Adrenal gland (tissue), 12 donors: ENCODE measurements around the gene REEP5. TPM values are rescaled to one million over a fixed set of nuclear protein-coding genes. Genes with fewer than 3 reads are reported as not detected.

Source experiments
- DNase-seq, 7 donors: peaks; one replicate each; pipeline ENCODE4 v3.0.0-alpha.2; 2019 to 2020
- H3K27ac ChIP-seq, 5 donors: fragments of 200-600 bp; sonication (generic) in 4 of 5; 1 replicate in 3 of 5; 2 replicates in 2 of 5; pipeline versions ENCODE4 v1.5.1 to v1.8.0; 2016 to 2020; ENCODE audit warnings: mild to moderate bottlenecking in 1 of 5
- H3K27me3 ChIP-seq: fragments of 200-600 bp; 2 replicates; pipeline ENCODE4 v1.8.0; 2021
- H3K36me3 ChIP-seq, 2 donors: fragments of 200-600 bp; replicated peaks in 1 of 2; 1 replicate in 1 of 2; 2 replicates in 1 of 2; pipeline versions ENCODE4 v1.5.1 to v1.8.0; 2018 to 2022
- H3K4me1 ChIP-seq, 2 donors: fragments of 200-600 bp; replicated peaks in 1 of 2; 1 replicate in 1 of 2; 2 replicates in 1 of 2; pipeline versions ENCODE4 v1.5.1 to v1.8.0; 2018 to 2021
- H3K4me3 ChIP-seq, 4 donors: fragments of 200-600 bp; sonication (generic) in 3 of 4; one replicate each; pipeline ENCODE4 v1.5.1; 2016 to 2018
- H3K9me3 ChIP-seq, 3 donors: fragments of 200-600 bp; sonication (generic) in 1 of 3; replicated peaks in 1 of 3; 1 replicate in 2 of 3; 2 replicates in 1 of 3; pipeline versions ENCODE4 v1.5.1 to v1.8.0; 2016 to 2021
- CTCF ChIP-seq, 6 experiments: fragments of 450-650 bp in 4 of 6; fragments of 200-600 bp in 2 of 6; sonication (generic) in 1 of 6; IDR thresholded peaks; 1 replicate in 5 of 6; 2 replicates in 1 of 6; pipeline versions ENCODE4 v1.5.1 to v1.8.0; 2016 to 2021; ENCODE audit warnings: antibody characterized with exemption in 6 of 6, mild to moderate bottlenecking in 2 of 6, moderate library complexity in 1 of 6
- POLR2A ChIP-seq, 2 donors: fragments of 450-650 bp; IDR thresholded peaks; one replicate each; pipeline ENCODE4 v1.6.1; 2017; ENCODE audit warnings: antibody characterized with exemption in 2 of 2, mild to moderate bottlenecking in 2 of 2, moderate library complexity in 1 of 2
- WGBS, 4 donors: extraction: QIAGEN DNeasy Blood & Tissue Kit in 2 of 4; methylation state at CpG; one replicate each; pipeline versions ENCODE4 v1.1.5 to v1.1.7; 2013 to 2017; 5-methylcytosine and 5-hydroxymethylcytosine counted together
- intact Hi-C, 2 donors: fragments of 100-400 bp; cut with DNase I; formaldehyde crosslinking; loops; one replicate each; pipeline versions ENCODE4 v1.14.1 to v1.15.0; 2022 to 2023
- polyA plus RNA-seq, 3 donors: library from polyadenylated mRNA; stranded (reverse); fragments of 200-250 nt in 2 of 3; fragments of 350-450 nt in 1 of 3; fragmentation: Illumina TruSeq in 1 of 3; extraction: RNeasy Lipid Tissue Mini Kit (QIAGEN cat#74804) in 1 of 3; gene quantifications; one replicate each; pipeline ENCODE4 v1.2.3, GENCODE V29; 2013 to 2014
- total RNA-seq, 9 donors: library from RNA; depleted of rRNA in 4 of 9; stranded (reverse); fragments of >200 nt in 4 of 9; fragments of 120-200 nt in 1 of 9; fragmentation: NEBNext Ultra II Directional in 1 of 9; extraction: Animal tissue kit (Norgen Biotek cat#: 25700) in 1 of 9; gene quantifications; one replicate each; pipeline versions ENCODE4 v1.1.0 to v1.2.4, GENCODE V29; 2013 to 2023
- donor health status: healthy with polysubstance abuse.
- donor health status: Bipolar disorder and iron deficiency.
- donor health status: DM: yes; HTN: yes; CAD: no.
- donor health status: DM: no; HTN: no; CAD: no.
- donor health status: DM: no; HTN: no; CAD: no.
- donor health status: DM: yes; HTN: yes; CAD: no.

Gene REEP5
- total and polyA plus RNA-seq, 12 donors = 73.8 to 198 (median 148) TPM

- H3K36me3 ChIP-seq = peaks cover 0 to 22% of the 10 kb centered on the region in 2 donors
- intact Hi-C loops = no loop called here
- H3K4me1 ChIP-seq = peaks cover 24 to 81% of the 10 kb centered on the region in 2 donors
Observed at GRCh38 chr5:112918136-112918535, 3.9 kb downstream of the REEP5 start.

GRCh38 chr5:112917453-112917995 is 4.5 kb downstream of the REEP5 start:
- intact Hi-C loops = no loop called here
- H3K4me1 ChIP-seq = peaks cover 30 to 84% of the 10 kb centered on the region in 2 donors
- no peaks in the 10 kb centered on the region for H3K27me3 ChIP-seq
- DNase-seq = no peak
- TF ChIP-seq CTCF (IDR thresholded peaks at IDR 0.05) (no peak), POLR2A (IDR thresholded peaks at IDR 0.05) (no peak)
- peaks cover 0 to 22% of the 10 kb centered on the region in 2 donors for H3K36me3 ChIP-seq
- no peaks in the 10 kb centered on the region for H3K9me3 ChIP-seq
- H3K4me3 ChIP-seq = no peak overlapping the region
- 84 to 97% (median 94%) methylated on average over 2 of the region's 2 CpGs for WGBS, 4 donors
- peak overlapping the region in 1 of 5 donors; percentile 7 for H3K27ac ChIP-seq

More at GRCh38 chr5:112918136-112918535, 3.9 kb downstream of the REEP5 start:
- Histone ChIP-seq H3K27me3 (no peaks in the 10 kb centered on the region), H3K4me3 (no peak overlapping the region), H3K27ac (peak overlapping the region in 1 of 5 donors; percentile 32), H3K9me3 (no peaks in the 10 kb centered on the region)
- TF ChIP-seq POLR2A (IDR thresholded peaks at IDR 0.05) (no peak), CTCF (IDR thresholded peaks at IDR 0.05) (no peak)
- DNase-seq = no peak
- 81 to 96% (median 93%) methylated on average over 3 of the region's 3 CpGs for WGBS, 4 donors

DNA sequence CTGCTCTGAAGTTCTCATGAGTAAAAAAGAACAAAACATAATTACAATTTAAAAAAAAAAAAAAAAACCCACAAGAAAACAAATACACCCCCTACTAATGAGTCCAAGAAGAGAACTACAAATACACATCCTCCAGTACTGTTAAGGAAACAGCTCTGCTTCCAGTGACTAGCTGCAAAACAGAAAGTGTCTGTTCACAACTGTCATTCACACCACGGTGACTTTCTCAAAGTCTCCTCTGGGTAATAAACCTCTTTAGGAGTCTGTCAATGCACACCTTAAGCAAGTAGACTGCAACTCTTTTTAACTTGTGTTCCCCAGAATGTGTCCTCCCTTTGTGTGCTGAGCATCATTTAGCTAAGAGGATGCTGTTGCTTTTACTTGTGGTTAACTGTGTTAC is 6.2 kb downstream of the REEP5 start:
- H3K4me1 ChIP-seq = peaks cover 30 to 93% of the 10 kb centered on the region in 2 donors
- no peak overlapping the region for H3K4me3 ChIP-seq
- DNase-seq = no peak
- H3K36me3 ChIP-seq = peaks cover 0 to 22% of the 10 kb centered on the region in 2 donors
- TF ChIP-seq POLR2A (IDR thresholded peaks at IDR 0.05) (no peak), CTCF (IDR thresholded peaks at IDR 0.05) (no peak)
- peak overlapping the region in 1 of 5 donors; percentile 24 for H3K27ac ChIP-seq
- intact Hi-C loops = no loop called here
- H3K9me3 ChIP-seq = no peaks in the 10 kb centered on the region
- WGBS, 4 donors = 40 to 77% (median 52%) methylated on average over 1 of the region's 1 CpG
- no peaks in the 10 kb centered on the region for H3K27me3 ChIP-seq

- peak overlapping the region in 1 of 5 donors; percentile 11 for H3K27ac ChIP-seq
- H3K27me3 ChIP-seq = no peaks in the 10 kb centered on the region
- peaks cover 0 to 30% of the 10 kb centered on the region in 2 donors for H3K36me3 ChIP-seq
- 52 to 76% (median 63%) methylated on average over 4 of the region's 4 CpGs for WGBS, 4 donors
- no peak for TF ChIP-seq POLR2A (IDR thresholded peaks at IDR 0.05)
- TF ChIP-seq CTCF (IDR thresholded peaks at IDR 0.05) = no peak
- no peaks in the 10 kb centered on the region for H3K9me3 ChIP-seq
- intact Hi-C loops = no loop called here
- H3K4me3 ChIP-seq = no peak overlapping the region
- DNase-seq = no peak
- H3K4me1 ChIP-seq = peaks cover 33 to 81% of the 10 kb centered on the region in 2 donors
Observed at GRCh38 chr5:112914584-112914983, 7.4 kb downstream of the REEP5 start.
